ENCODE measurements around the gene SNX8. TPM values are rescaled to one million over a fixed set of nuclear protein-coding genes. Genes with fewer than 3 reads are reported as not detected.
A peak's percentile ranks its signal among the peaks of the same experiment; 100 is the strongest.

The SNX8 gene
- total and polyA plus RNA-seq, 8 donors: 17.0 to 60.5 (median 27.4) TPM

DNA sequence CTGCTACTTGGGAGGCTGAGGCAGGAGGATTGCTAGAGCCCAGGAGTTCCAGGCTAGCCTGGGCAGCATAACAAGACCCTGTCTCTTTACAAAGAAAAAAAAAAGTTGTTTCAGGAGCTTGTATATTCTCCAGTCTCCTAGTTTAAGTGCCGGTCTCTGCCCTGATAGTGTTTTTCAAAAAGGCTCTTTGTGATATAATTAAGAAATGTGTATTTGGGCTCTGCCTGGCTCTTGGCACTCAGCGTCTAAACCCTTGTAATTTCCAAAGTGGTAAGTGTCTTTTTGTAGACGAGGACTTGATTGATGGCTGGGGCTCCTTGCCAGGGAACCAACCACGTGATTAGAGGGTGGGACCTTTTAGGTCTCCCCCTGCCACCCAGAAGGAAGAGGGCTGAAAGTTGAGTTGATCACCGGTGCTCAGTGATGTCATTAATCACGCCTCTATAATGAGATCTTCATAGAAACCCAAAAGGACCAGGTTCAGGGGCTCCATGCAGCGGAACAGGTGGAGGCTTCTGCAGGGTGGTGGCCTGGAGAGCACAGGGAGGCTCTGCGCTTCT is 44.8 kb upstream of the SNX8 start:
- intact Hi-C loops (cut with DNase I): no loop called here
- H3K27ac ChIP-seq: no peak overlapping the region
- ATAC-seq (no peak), DNase-seq (peak in 1 of 4 donors; percentile 32)
- H3K27me3 ChIP-seq: no peaks in the 10 kb centered on the region
- TF ChIP-seq, protein P1, sequence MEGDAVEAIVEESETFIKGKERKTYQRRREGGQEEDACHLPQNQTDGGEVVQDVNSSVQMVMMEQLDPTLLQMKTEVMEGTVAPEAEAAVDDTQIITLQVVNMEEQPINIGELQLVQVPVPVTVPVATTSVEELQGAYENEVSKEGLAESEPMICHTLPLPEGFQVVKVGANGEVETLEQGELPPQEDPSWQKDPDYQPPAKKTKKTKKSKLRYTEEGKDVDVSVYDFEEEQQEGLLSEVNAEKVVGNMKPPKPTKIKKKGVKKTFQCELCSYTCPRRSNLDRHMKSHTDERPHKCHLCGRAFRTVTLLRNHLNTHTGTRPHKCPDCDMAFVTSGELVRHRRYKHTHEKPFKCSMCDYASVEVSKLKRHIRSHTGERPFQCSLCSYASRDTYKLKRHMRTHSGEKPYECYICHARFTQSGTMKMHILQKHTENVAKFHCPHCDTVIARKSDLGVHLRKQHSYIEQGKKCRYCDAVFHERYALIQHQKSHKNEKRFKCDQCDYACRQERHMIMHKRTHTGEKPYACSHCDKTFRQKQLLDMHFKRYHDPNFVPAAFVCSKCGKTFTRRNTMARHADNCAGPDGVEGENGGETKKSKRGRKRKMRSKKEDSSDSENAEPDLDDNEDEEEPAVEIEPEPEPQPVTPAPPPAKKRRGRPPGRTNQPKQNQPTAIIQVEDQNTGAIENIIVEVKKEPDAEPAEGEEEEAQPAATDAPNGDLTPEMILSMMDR (IDR thresholded peaks at IDR 0.05): no peak
- H3K4me3 ChIP-seq: no peak overlapping the region
- peaks cover 27 to 61% of the 10 kb centered on the region in 2 donors for H3K4me1 ChIP-seq
- no peaks in the 10 kb centered on the region for H3K9me3 ChIP-seq
- H3K36me3 ChIP-seq: peaks cover 4 to 62% of the 10 kb centered on the region in 2 donors

- peak overlapping the region in 1 of 2 donors; percentile 23 for H3K27ac ChIP-seq
- no peak overlapping the region for H3K4me3 ChIP-seq
- DNase-seq (no peak), ATAC-seq (no peak)
- TF ChIP-seq, protein P1 (IDR thresholded peaks at IDR 0.05): no peak
- H3K4me1 ChIP-seq: peaks cover 33 to 69% of the 10 kb centered on the region in 2 donors
- intact Hi-C loops (cut with DNase I): no loop called here
- no peaks in the 10 kb centered on the region for H3K27me3 ChIP-seq
- H3K36me3 ChIP-seq: peaks cover 0 to 47% of the 10 kb centered on the region in 2 donors
- H3K9me3 ChIP-seq: no peaks in the 10 kb centered on the region
These were observed 43.3 kb upstream of the SNX8 start for GRCh38 chr7:2357571-2357970.

GRCh38 chr7:2357165-2357564 is 42.9 kb upstream of the SNX8 start:
- intact Hi-C loops (cut with DNase I): no loop called here

DNA sequence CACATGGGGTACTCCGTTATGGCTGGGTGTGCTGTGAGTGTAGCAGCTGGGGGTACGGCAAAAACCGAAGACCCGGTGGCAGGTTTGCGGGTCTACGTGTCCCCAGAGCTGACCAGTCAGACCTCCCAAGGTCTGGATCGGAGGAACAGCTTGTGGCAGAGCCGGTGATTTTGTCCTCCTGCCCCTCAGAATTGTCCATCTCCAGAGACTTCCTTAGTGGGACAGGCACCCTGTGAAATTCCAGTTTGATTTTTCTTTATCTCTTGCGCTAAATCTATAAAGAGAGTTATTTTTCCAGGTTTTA is 41.4 kb upstream of the SNX8 start:
- Histone ChIP-seq H3K27ac (peak overlapping the region in 1 of 2 donors; percentile 100), H3K27me3 (no peaks in the 10 kb centered on the region), H3K4me3 (peak overlapping the region; percentile 96 to 98), H3K36me3 (peaks cover 0 to 28% of the 10 kb centered on the region in 2 donors), H3K9me3 (no peaks in the 10 kb centered on the region), H3K4me1 (peaks cover 33 to 60% of the 10 kb centered on the region in 2 donors)
- intact Hi-C loops (cut with DNase I): no loop called here
- ATAC-seq (no peak), DNase-seq (no peak)
- TF ChIP-seq, protein P1 (IDR thresholded peaks at IDR 0.05): no peak

More at GRCh38 chr7:2357165-2357564, 42.9 kb upstream of the SNX8 start:
- peaks cover 33 to 69% of the 10 kb centered on the region in 2 donors for H3K4me1 ChIP-seq
- TF ChIP-seq, protein P1 (IDR thresholded peaks at IDR 0.05): no peak
- no peaks in the 10 kb centered on the region for H3K9me3 ChIP-seq
- no peak for ATAC-seq
- peak overlapping the region in 1 of 2 donors; percentile 23 for H3K27ac ChIP-seq
- DNase-seq: no peak
- no peak overlapping the region for H3K4me3 ChIP-seq
- no peaks in the 10 kb centered on the region for H3K27me3 ChIP-seq
- peaks cover 0 to 43% of the 10 kb centered on the region in 2 donors for H3K36me3 ChIP-seq

DNA sequence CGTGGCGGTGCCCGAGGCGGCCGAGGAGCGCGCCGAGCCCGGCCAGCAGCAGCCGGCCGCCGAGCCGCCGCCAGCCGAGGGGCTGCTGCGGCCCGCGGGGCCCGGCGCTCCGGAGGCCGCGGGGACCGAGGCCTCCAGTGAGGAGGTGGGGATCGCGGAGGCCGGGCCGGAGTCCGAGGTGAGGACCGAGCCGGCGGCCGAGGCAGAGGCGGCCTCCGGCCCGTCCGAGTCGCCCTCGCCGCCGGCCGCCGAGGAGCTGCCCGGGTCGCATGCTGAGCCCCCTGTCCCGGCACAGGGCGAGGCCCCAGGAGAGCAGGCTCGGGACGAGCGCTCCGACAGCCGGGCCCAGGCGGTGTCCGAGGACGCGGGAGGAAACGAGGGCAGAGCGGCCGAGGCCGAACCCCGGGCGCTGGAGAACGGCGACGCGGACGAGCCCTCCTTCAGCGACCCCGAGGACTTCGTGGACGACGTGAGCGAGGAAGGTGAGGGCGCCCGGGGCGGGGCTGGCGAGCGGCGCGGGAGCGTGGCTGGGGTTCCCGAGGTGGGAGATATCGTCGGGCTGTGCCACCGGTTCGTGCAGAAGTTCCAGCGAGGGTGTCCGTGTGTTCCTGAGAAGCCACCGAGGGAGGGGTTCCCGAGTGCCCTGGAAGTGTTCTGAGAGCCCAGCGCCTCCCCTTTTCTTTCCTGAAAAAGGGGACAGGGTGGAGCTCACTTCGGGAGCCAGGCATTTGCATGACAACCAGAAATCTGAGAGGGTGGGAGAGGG is 40.9 kb upstream of the SNX8 start:
- intact Hi-C loops (cut with DNase I): no loop called here
- no peaks in the 10 kb centered on the region for H3K27me3 ChIP-seq
- DNase-seq (peak in 1 of 4 donors; percentile 85), ATAC-seq (no peak)
- H3K9me3 ChIP-seq: no peaks in the 10 kb centered on the region
- H3K27ac ChIP-seq: peak overlapping the region in 1 of 2 donors; percentile 100
- peak overlapping the region; percentile 96 to 98 for H3K4me3 ChIP-seq
- H3K4me1 ChIP-seq: peaks cover 33 to 56% of the 10 kb centered on the region in 2 donors
- H3K36me3 ChIP-seq: peaks cover 0 to 27% of the 10 kb centered on the region in 2 donors
- TF ChIP-seq, protein P1 (IDR thresholded peaks at IDR 0.05): no peak
